GM10266 (cell line): ENCODE results near the gene DESI2.

Source experiments
- DNase-seq: peaks from one replicate; pipeline ENCODE4 v3.0.0; 2012; ENCODE audit errors: extremely low spot score
- CTCF ChIP-seq: IDR thresholded peaks from 2 replicates; pipeline ENCODE4 v1.5.1; 2012; ENCODE audit warnings: mild to moderate bottlenecking, low read depth; ENCODE audit not compliant: control insufficient read depth, insufficient read depth; ENCODE audit errors: missing control alignments

The DESI2 gene

DNA sequence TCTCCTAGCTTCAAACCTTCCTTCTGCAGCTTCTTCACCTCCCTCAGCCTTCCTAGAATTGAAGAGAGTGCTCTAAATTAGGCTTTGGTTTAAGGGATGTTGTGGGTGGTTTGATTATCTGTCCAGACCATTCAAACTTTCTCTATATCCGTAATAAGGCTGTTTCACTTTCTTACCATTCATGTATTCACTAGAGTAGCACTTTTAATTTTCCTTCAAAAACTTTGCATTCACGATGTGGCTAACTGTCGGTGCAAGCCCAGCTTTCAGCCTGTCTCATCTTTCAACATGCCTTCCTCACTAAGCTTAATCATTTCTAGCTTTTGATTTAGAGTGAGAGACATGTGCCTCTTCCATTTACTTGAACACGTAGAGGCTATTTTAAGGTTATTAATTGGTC is 26.2 kb upstream of the DESI2 start:
- DNase-seq, result no peak
- TF ChIP-seq CTCF, result no peak

DNA sequence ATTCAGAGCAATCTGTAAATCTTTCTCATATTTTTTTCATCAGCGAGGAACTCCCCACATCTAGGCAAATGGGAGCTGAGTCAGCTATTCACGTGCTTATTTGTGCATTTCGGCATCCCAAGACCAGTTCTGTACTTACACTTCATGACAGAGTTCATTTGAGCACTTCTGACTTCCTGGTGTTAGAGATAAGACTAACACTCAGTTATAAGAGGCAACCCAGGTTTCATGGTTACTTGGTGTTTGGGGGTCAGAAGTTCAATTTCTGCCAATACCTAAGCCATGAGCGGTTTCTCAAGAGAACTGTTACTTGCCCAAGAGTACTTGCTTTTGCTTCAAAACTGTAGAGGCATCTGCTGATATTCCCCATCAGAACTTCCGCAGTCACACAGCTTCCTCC is 24.1 kb upstream of the DESI2 start:
- TF ChIP-seq CTCF, result no peak
- DNase-seq, result no peak

GRCh38 chr1:244633140-244633539 is 19.8 kb upstream of the DESI2 start:
- no peak for TF ChIP-seq CTCF
- no peak for DNase-seq

- DNase-seq, result no peak
- no peak for TF ChIP-seq CTCF
Measured at GRCh38 chr1:244634546-244634945, 18.4 kb upstream of the DESI2 start.

GRCh38 chr1:244636488-244637259 is 16.3 kb upstream of the DESI2 start:
- TF ChIP-seq CTCF, result no peak
- no peak for DNase-seq

- DNase-seq, result no peak
- no peak for TF ChIP-seq CTCF
Measured at GRCh38 chr1:244639561-244639960, 13.4 kb upstream of the DESI2 start.

DNA sequence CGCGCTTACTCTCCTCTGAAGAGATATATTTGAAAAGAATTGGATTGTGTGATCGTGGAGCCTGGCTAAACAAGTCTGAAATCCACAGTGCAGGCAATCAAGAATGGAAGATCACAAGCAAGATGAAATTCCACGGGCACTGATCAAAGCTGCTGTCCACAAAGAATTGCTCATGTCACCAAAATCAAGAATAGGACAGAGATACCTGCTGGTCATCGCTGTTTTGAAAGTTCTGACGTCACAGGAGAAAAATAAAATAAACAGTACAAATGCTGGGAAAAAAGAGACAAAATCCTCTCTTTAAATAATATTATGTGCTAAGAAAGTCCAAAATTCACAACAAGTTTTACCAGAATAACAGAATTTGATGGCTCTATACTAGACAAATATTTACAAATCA is 12.0 kb upstream of the DESI2 start:
- no peak for DNase-seq
- no peak for TF ChIP-seq CTCF
